GM06990 (cell line): ENCODE results near the gene ORM1.

Experiments used
- DNase-seq: peaks from one replicate; pipeline ENCODE4 v3.0.0-alpha.2; 2011; ENCODE audit not compliant: insufficient read length; ENCODE audit errors: extremely low read depth
- H3K27me3 ChIP-seq: replicated peaks from 2 replicates; pipeline ENCODE4 v1.6.0; 2011; ENCODE audit warnings: low read length; ENCODE audit not compliant: control insufficient read depth, insufficient read depth
- H3K36me3 ChIP-seq: 2 replicates; pipeline ENCODE4 v1.5.1; 2011; ENCODE audit warnings: low read length; ENCODE audit not compliant: control insufficient read depth, insufficient read depth
- H3K4me3 ChIP-seq: replicated peaks from 2 replicates; pipeline ENCODE4 v1.5.1; 2011; ENCODE audit warnings: low read depth, mild to moderate bottlenecking, control low read depth, low read length
- CTCF ChIP-seq: IDR thresholded peaks from 2 replicates; pipeline ENCODE4 v1.5.1; 2011; ENCODE audit warnings: low read length, control low read depth, mild to moderate bottlenecking, inconsistent platforms; ENCODE audit not compliant: insufficient read depth, poor library complexity, severe bottlenecking

The ORM1 gene

GRCh38 chr9:114312513-114312875 is 10.4 kb upstream of the ORM1 start:
- H3K27me3 ChIP-seq, result no peaks in the 10 kb centered on the region; the same call in 1 of the 2 replicates
- no peaks in the 10 kb centered on the region for H3K36me3 ChIP-seq
- H3K4me3 ChIP-seq, result no peak overlapping the region
- TF ChIP-seq CTCF, result no peak
- no peak for DNase-seq

GRCh38 chr9:114313186-114313585 is 9.7 kb upstream of the ORM1 start:
- Histone ChIP-seq H3K27me3 (no peaks in the 10 kb centered on the region; the same call in 1 of the 2 replicates), H3K36me3 (no peaks in the 10 kb centered on the region), H3K4me3 (no peak overlapping the region)
- no peak for TF ChIP-seq CTCF
- no peak for DNase-seq

GRCh38 chr9:114314256-114314867 is 8.5 kb upstream of the ORM1 start:
- no peak for DNase-seq
- H3K36me3 ChIP-seq, result no peaks in the 10 kb centered on the region
- no peak overlapping the region for H3K4me3 ChIP-seq
- no peaks in the 10 kb centered on the region; the same call in 1 of the 2 replicates for H3K27me3 ChIP-seq
- no peak for TF ChIP-seq CTCF

- DNase-seq, result no peak
- no peaks in the 10 kb centered on the region for H3K36me3 ChIP-seq
- no peak overlapping the region for H3K4me3 ChIP-seq
- TF ChIP-seq CTCF, result no peak
- H3K27me3 ChIP-seq, result no peaks in the 10 kb centered on the region; the same call in 1 of the 2 replicates
Observed at GRCh38 chr9:114314881-114315722, 7.8 kb upstream of the ORM1 start.

GRCh38 chr9:114315723-114316363 is 7.1 kb upstream of the ORM1 start:
- Histone ChIP-seq H3K27me3 (no peaks in the 10 kb centered on the region; the same call in 1 of the 2 replicates), H3K4me3 (no peak overlapping the region), H3K36me3 (no peaks in the 10 kb centered on the region)
- no peak for DNase-seq
- no peak for TF ChIP-seq CTCF
